ENCODE results near the gene MUTYH.
"Not testable (repeated sequence)": the region's sequence is repeated elsewhere in the genome, so short reads cannot be mapped to it uniquely, and the experiment has no call there.

The MUTYH gene

GRCh38 chr1:45339789-45340558 lies at the start of gene MUTYH, which contains the start of gene TOE1:
Gene MUTYH (minus strand): TSS chr1:45340440. CDS start chr1:45334505, 5,935 bp downstream.
Gene TOE1 (plus strand): TSS chr1:45340170. CDS start chr1:45340253, 83 bp downstream.
- peak; percentile 86 for DNase-seq

GRCh38 chr1:45386219-45386618 lies 46.0 kb upstream of the MUTYH start:
- DNase-seq, result no peak

GRCh38 chr1:45385302-45385701 lies 45.1 kb upstream of the MUTYH start:
- no peak for DNase-seq

GRCh38 chr1:45384213-45384612 lies 44.0 kb upstream of the MUTYH start:
- not testable (repeated sequence) for DNase-seq

- DNase-seq, result no peak
These were observed 43.0 kb upstream of the MUTYH start for GRCh38 chr1:45383191-45383590.

- DNase-seq, result no peak
These were observed 41.0 kb upstream of the MUTYH start for GRCh38 chr1:45381243-45381642.

- no peak for DNase-seq
These were observed 40.5 kb upstream of the MUTYH start for GRCh38 chr1:45380730-45381129.

- DNase-seq, result no peak
These were observed 39.9 kb upstream of the MUTYH start for GRCh38 chr1:45380125-45380524.

GRCh38 chr1:45379524-45379923 lies 39.3 kb upstream of the MUTYH start:
- DNase-seq, result no peak

- DNase-seq, result no peak
These were observed 37.9 kb upstream of the MUTYH start for GRCh38 chr1:45378184-45378583.

GRCh38 chr1:45375104-45376090 lies 35.2 kb upstream of the MUTYH start:
- DNase-seq, result no peak

GRCh38 chr1:45373573-45373972 lies 33.3 kb upstream of the MUTYH start:
- DNase-seq, result no peak

- no peak for DNase-seq
These were observed 30.3 kb upstream of the MUTYH start for GRCh38 chr1:45370575-45370974.

GRCh38 chr1:45365051-45365450 lies 24.8 kb upstream of the MUTYH start:
- DNase-seq, result no peak

GRCh38 chr1:45364294-45364693 lies 24.1 kb upstream of the MUTYH start:
- DNase-seq, result no peak

- DNase-seq, result not testable (repeated sequence)
These were observed 20.7 kb upstream of the MUTYH start for GRCh38 chr1:45360981-45361380.

GRCh38 chr1:45359882-45360513 lies 19.8 kb upstream of the MUTYH start:
- peak; percentile 15 for DNase-seq

- no peak for DNase-seq
These were observed 15.9 kb upstream of the MUTYH start for GRCh38 chr1:45356186-45356585.

GRCh38 chr1:45355683-45356082 lies 15.4 kb upstream of the MUTYH start:
- no peak for DNase-seq

GRCh38 chr1:45354838-45355237 lies 14.6 kb upstream of the MUTYH start:
- no peak for DNase-seq

GRCh38 chr1:45353685-45354084 lies 13.4 kb upstream of the MUTYH start:
- no peak for DNase-seq

GRCh38 chr1:45351508-45351907 lies 11.3 kb upstream of the MUTYH start:
- DNase-seq, result no peak

Measured in COR-L47 (cell line).